Panc1 (cell line): ENCODE data around the gene EPYC.

ENCODE experiments used
- CTCF ChIP-seq: fragments of 450-650 bp; IDR thresholded peaks from 2 replicates; pipeline ENCODE4 v1.5.1; 2017; ENCODE audit warnings: mild to moderate bottlenecking
- POLR2AphosphoS5 ChIP-seq: IDR thresholded peaks from 2 replicates; pipeline ENCODE4 v1.6.1; 2012; ENCODE audit warnings: mild to moderate bottlenecking, low read depth, low read length, moderate library complexity
- REST ChIP-seq, 2 experiments: IDR thresholded peaks; 2 replicates each; pipeline ENCODE4 v1.6.1; 2011 to 2012; ENCODE audit warnings: low read depth in 2 of 2, control low read depth in 1 of 2, low read length in 1 of 2, mild to moderate bottlenecking in 1 of 2, moderate library complexity in 1 of 2; ENCODE audit not compliant: insufficient read depth in 1 of 2
- SIN3A ChIP-seq: IDR thresholded peaks from 2 replicates; pipeline ENCODE4 v1.6.1; 2012; ENCODE audit warnings: low read depth, mild to moderate bottlenecking, low read length, moderate library complexity, borderline replicate concordance; ENCODE audit not compliant: insufficient read depth
- TCF7L2 ChIP-seq: IDR thresholded peaks from 2 replicates; pipeline ENCODE4 v1.6.1; 2011; ENCODE audit warnings: mild to moderate bottlenecking, low read depth, low read length, inconsistent platforms

- TF ChIP-seq CTCF, result no peak
- TF ChIP-seq REST (IDR thresholded peaks at IDR 0.05; ENCODE audit: insufficient read depth in 1 of 2, low read depth in 2 of 2, low read length in 1 of 2), result no peak
- TF ChIP-seq SIN3A, result no peak
- TF ChIP-seq POLR2AphosphoS5, result no peak
- no peak for TF ChIP-seq TCF7L2
Measured at GRCh38 chr12:90991952-90992465, 12.8 kb downstream of the EPYC start.
